Breast epithelium (tissue), 4 donors: Measurements from ENCODE around the gene C19orf25. TPM values are rescaled to one million over a fixed set of nuclear protein-coding genes. Genes with fewer than 3 reads are reported as not detected.

Source experiments
- DNase-seq, 2 donors: peaks; one replicate each; pipeline ENCODE4 v3.0.0-alpha.2; 2019; ENCODE audit warnings: low spot score in 2 of 2
- H3K27ac ChIP-seq, 2 donors: fragments of 200-600 bp; sonication (generic) in 1 of 2; one replicate each; pipeline ENCODE4 v1.5.1; 2016 to 2019; ENCODE audit warnings: mild to moderate bottlenecking in 1 of 2
- H3K27me3 ChIP-seq, 2 donors: fragments of 200-600 bp; sonication (generic) in 1 of 2; one replicate each; pipeline versions ENCODE4 v1.5.1 to v1.6.0; 2017 to 2019; ENCODE audit warnings: control low read depth in 1 of 2, mild to moderate bottlenecking in 1 of 2
- H3K36me3 ChIP-seq: fragments of 200-600 bp; one replicate; pipeline ENCODE4 v1.5.1; 2019
- H3K4me1 ChIP-seq, 2 donors: fragments of 200-600 bp; sonication (generic); one replicate each; pipeline ENCODE4 v1.5.1; 2016 to 2019; ENCODE audit warnings: control low read depth in 1 of 2
- H3K4me3 ChIP-seq, 3 donors: fragments of 200-600 bp; sonication (generic); 1 replicate in 2 of 3; 2 replicates in 1 of 3; pipeline ENCODE4 v1.5.1; 2016 to 2019; ENCODE audit warnings: mild to moderate bottlenecking in 3 of 3, moderate library complexity in 2 of 3
- H3K9me3 ChIP-seq, 2 donors: fragments of 200-600 bp; sonication (generic) in 1 of 2; one replicate each; pipeline ENCODE4 v1.5.1; 2016 to 2019; ENCODE audit warnings: control low read depth in 1 of 2
- POLR2A ChIP-seq: fragments of 450-650 bp; IDR thresholded peaks from one replicate; pipeline ENCODE4 v1.6.1; 2016; ENCODE audit warnings: antibody characterized with exemption, mild to moderate bottlenecking, moderate library complexity
- POLR2AphosphoS5 ChIP-seq, 3 donors: sonication (generic); formaldehyde crosslinking; IDR thresholded peaks; one replicate each; pipeline ENCODE4 v1.6.1; 2017; ENCODE audit warnings: antibody characterized with exemption in 3 of 3
- intact Hi-C: fragments of 100-400 bp; cut with DNase I; formaldehyde crosslinking; loops from one replicate; pipeline ENCODE4 v1.15.1; 2023; ENCODE audit warnings: low total_unique reads
- total RNA-seq, 3 donors: library from RNA; depleted of rRNA; stranded (reverse); fragments of >200 nt; gene quantifications; one replicate each; pipeline ENCODE4 v1.1.0, GENCODE V29; 2016
- TF ChIP-seq, protein P1 (sequence below), 3 donors: fragments of 450-650 bp; IDR thresholded peaks; one replicate each; pipeline ENCODE4 v1.5.1; 2016 to 2017; ENCODE audit warnings: antibody characterized with exemption in 3 of 3, mild to moderate bottlenecking in 3 of 3, moderate library complexity in 3 of 3

C19orf25 gene
- total RNA-seq, 3 donors from 2014 or later: 27.7 to 32.8 (median 28.7) TPM

DNA sequence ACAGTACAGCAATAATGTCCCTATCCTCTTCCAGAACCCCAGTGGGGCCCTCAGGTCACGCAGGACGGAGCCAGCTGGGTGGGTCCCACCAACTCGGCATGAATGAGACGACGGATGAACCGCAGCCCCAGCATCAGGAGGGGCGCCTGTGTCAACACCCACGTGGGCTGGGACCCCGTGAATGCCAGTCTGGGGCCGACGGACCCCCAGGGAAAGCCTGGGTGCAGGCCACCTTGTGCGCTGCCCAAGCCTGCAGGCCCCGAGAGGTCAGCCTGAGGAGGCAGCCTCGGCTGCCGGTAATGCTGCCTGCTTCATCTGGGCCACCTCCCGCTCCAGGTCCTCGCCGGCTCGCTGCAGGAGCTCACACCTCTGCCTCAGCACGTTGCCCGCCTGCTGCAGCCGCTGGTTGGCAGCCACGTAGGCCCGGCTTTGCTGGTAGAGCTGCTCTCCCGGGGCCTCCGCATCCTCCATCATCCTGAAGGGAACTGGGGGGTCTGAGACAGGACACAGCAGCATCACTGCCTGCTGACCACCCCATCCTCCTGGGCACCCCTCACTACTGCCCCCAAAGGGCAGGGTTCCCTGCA is 4.2 kb downstream of the C19orf25 start:
- TF ChIP-seq POLR2AphosphoS5 (IDR thresholded peaks at IDR 0.05) (no peak), POLR2A (no peak)
- TF ChIP-seq, protein P1, sequence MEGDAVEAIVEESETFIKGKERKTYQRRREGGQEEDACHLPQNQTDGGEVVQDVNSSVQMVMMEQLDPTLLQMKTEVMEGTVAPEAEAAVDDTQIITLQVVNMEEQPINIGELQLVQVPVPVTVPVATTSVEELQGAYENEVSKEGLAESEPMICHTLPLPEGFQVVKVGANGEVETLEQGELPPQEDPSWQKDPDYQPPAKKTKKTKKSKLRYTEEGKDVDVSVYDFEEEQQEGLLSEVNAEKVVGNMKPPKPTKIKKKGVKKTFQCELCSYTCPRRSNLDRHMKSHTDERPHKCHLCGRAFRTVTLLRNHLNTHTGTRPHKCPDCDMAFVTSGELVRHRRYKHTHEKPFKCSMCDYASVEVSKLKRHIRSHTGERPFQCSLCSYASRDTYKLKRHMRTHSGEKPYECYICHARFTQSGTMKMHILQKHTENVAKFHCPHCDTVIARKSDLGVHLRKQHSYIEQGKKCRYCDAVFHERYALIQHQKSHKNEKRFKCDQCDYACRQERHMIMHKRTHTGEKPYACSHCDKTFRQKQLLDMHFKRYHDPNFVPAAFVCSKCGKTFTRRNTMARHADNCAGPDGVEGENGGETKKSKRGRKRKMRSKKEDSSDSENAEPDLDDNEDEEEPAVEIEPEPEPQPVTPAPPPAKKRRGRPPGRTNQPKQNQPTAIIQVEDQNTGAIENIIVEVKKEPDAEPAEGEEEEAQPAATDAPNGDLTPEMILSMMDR (IDR thresholded peaks at IDR 0.05): no peak
- Histone ChIP-seq H3K4me1 (peaks cover 9 to 17% of the 10 kb centered on the region in 2 donors), H3K9me3 (no peaks in the 10 kb centered on the region), H3K4me3 (no peak overlapping the region), H3K27me3 (peaks cover 14 to 32% of the 10 kb centered on the region in 2 donors), H3K27ac (no peak overlapping the region), H3K36me3 (no peaks in the 10 kb centered on the region)
- no peak for DNase-seq
- intact Hi-C loops: no loop called here

DNA sequence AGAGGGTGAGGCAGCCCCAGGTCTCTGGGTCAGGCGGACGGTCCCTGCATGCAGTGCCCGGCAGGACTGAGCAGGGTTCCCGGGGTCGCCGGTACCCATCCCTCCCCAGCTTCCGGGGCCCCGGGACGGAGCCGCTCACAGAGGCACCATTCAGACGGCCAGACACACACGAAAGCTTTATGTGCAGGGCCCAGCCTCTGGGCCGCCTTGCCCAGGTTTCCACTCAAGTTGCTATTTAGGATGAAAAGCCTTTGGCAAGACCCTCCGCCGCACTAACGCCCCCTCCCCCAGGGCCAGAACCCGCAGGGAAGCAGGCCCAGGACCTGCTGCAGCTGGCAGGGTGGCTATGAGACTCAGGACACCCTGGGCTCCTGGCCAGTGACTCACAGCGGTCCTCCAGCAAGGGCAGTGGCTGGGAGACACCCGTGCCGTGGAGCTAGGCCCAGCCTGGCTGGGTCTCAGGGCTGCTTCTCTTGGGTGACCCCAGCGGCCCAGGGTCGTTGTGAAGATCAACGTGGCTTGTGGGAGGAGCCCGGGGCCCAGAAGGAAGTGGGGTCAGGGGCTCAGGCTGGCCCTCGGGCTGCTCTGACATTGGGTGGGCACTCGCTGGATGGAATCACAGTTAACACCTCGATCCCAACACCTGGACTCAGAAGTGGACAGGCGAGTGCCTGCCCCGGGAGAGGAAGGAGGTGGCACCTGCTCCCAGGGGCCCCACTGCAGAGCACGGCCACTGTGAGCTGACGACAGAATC is 4.8 kb downstream of the C19orf25 start:
- peaks cover 15 to 20% of the 10 kb centered on the region in 2 donors for H3K4me1 ChIP-seq
- H3K27me3 ChIP-seq: peaks cover 16 to 36% of the 10 kb centered on the region in 2 donors
- intact Hi-C loops: no loop called here
- no peaks in the 10 kb centered on the region for H3K9me3 ChIP-seq
- no peak for DNase-seq
- no peak overlapping the region for H3K4me3 ChIP-seq
- H3K36me3 ChIP-seq: no peaks in the 10 kb centered on the region
- no peak overlapping the region for H3K27ac ChIP-seq
- no peak for TF ChIP-seq POLR2AphosphoS5 (IDR thresholded peaks at IDR 0.05)
- TF ChIP-seq POLR2A: no peak
- TF ChIP-seq, protein P1 (IDR thresholded peaks at IDR 0.05): no peak

DNA sequence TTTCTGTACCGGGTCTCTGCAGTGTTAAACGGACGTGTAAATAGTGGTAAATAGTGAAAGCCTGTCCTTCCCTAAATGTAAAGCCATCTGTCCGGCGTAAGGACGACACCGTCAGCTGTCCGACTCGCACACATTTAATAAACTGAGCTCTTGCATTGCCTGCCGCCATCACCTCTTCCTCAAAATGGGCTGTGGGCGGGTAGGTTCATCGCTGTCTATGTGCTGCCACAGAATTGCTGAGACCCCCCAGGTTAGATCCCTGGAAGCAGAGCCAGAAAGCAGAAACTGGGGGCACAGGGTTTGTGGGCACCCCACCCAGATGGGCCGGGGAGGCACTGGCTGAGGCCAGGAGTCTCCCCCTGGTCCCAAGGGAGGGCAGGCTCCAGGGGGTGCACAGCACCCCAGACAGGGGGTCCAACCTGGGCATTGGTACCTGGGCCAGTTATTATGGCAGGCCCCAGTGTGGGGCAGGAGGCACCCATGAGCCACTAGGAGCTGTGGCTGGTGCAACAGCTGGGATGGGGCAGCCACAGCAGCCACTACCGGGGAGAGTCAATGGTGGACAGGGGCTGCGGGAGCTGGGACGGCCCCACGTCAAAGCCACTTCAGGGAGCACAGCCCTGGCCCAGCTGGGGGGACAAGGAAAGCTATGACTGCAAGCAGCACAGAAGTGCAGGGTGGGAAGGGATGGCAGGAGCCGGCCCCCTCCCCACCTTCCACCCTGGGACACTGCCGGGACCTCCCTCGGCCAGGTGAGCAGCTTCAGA is 5.7 kb downstream of the C19orf25 start:
- H3K27ac ChIP-seq: no peak overlapping the region
- intact Hi-C loops: no loop called here
- H3K4me1 ChIP-seq: peaks cover 24 to 26% of the 10 kb centered on the region in 2 donors
- DNase-seq: no peak
- TF ChIP-seq, protein P1 (IDR thresholded peaks at IDR 0.05): no peak
- no peak for TF ChIP-seq POLR2AphosphoS5 (IDR thresholded peaks at IDR 0.05)
- TF ChIP-seq POLR2A: no peak
- H3K27me3 ChIP-seq: peaks cover 19 to 43% of the 10 kb centered on the region in 2 donors
- H3K36me3 ChIP-seq: no peaks in the 10 kb centered on the region
- no peaks in the 10 kb centered on the region for H3K9me3 ChIP-seq
- no peak overlapping the region for H3K4me3 ChIP-seq

DNA sequence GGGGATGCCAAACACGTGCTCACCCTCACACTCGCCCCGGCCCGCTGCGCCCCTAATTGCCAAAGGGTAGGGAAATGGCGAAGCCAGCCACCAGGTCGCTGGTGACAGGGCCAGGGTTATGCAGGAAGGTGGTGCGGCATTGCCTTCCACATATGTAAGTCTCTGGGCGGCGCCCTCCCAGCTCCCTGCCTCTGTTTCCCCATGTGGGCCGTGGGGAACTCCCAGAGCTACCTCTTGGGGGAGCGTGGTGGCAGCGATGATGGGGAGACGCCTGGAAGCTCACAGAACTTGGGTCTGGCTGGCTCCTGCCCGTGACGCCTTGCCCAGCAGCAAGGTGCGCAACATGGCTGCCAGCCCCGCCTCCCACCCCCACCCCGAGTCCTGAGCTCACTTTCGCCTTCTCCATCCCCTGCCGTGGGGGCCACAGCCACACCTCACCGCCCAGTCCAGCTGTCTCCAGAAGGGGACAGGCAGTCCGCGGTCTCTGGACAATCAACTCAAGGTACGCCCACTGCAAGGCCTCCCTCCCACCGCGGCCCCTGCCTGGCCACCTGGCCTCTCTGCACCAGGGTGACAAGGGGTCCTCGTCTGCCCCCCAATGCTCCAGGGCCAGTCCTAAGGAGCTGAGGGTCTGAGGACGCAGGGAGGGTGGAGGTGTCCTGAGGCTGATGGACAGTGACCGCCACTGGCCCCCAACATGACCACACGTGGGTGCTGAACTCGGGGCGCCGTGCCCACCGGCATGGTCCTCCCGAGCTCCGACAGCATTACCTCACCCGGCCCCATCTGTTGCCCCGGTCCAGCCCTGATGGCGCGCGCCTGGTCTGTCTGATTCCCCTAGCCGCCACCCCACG is 6.6 kb downstream of the C19orf25 start:
- intact Hi-C loops: no loop called here
- Histone ChIP-seq H3K4me1 (peaks cover 31 to 34% of the 10 kb centered on the region in 2 donors), H3K27ac (no peak overlapping the region), H3K27me3 (peaks cover 26 to 51% of the 10 kb centered on the region in 2 donors), H3K36me3 (no peaks in the 10 kb centered on the region), H3K9me3 (no peaks in the 10 kb centered on the region), H3K4me3 (no peak overlapping the region)
- TF ChIP-seq POLR2A: no peak
- no peak for TF ChIP-seq POLR2AphosphoS5 (IDR thresholded peaks at IDR 0.05)
- TF ChIP-seq, protein P1 (IDR thresholded peaks at IDR 0.05): no peak
- DNase-seq: no peak
